H1 (cell line): ENCODE data around the gene FAM25A. TPM values are rescaled to one million over a fixed set of nuclear protein-coding genes. Genes with fewer than 3 reads are reported as not detected.

Experiments
- polyA plus RNA-seq, 7 experiments: library from polyadenylated mRNA; depleted of rRNA in 3 of 7; stranded (reverse) in 5 of 7; unstranded in 2 of 7; fragments of >200 nt in 5 of 7; fragments of 200-250 nt in 2 of 7; gene quantifications; 1 replicate in 5 of 7; 2 replicates in 1 of 7; 4 replicates in 1 of 7; pipeline versions ENCODE4 v1.2.1 to v1.2.3, GENCODE V29; 2011 to 2013; ENCODE audit warnings: missing spikeins in 2 of 7, mixed read lengths in 2 of 7
- small RNA-seq: library from polyadenylated mRNA; stranded (forward); fragments of <200 nt; extraction: miRNeasy Mini kit (QIAGEN cat#:217004); gene quantifications from one replicate; pipeline ENCODE3, GENCODE V24; 2013; ENCODE audit not compliant: insufficient read depth
- total RNA-seq: library from RNA; stranded (reverse); fragmentation: NEBNext Ultra II Directional; extraction: Animal tissue kit (Norgen Biotek cat#: 25700); gene quantifications from 2 replicates; pipeline ENCODE4 v1.2.1, GENCODE V29; 2021

Gene FAM25A
- total and polyA plus RNA-seq, 2 of the 8 experiments (the other 6 are each of a cell fraction or from before 2014, with no cell fraction given) = not detected

Small RNA genes within 50 kb of the gene (small RNA-seq; reads per million reads assigned to genes)
- not detected for gene AL136982.5
- gene BMS1P3 = not detected
- not detected for gene FAM25A
- gene RNU6-529P = not detected

Other genes starting within 250 kb of the FAM25A start
- gene MMRN2, start 62.7 kb upstream of the FAM25A start, total RNA-seq = 0.96 and 1.2 TPM in 2 replicates
- 1.1 and 1.2 TPM in 2 replicates for gene MMRN2, start 62.7 kb upstream of the FAM25A start, polyA plus RNA-seq (2011; rRNA removed)
- gene SNCG, start 61.7 kb upstream of the FAM25A start, total RNA-seq = 4.4 and 4.8 TPM in 2 replicates
- 12.2 and 14.6 TPM in 2 replicates for gene SNCG, start 61.7 kb upstream of the FAM25A start, polyA plus RNA-seq (2011; rRNA removed)
- not detected in 2 replicates for gene ADIRF, start 51.8 kb upstream of the FAM25A start, total RNA-seq
- gene ADIRF, start 51.8 kb upstream of the FAM25A start, polyA plus RNA-seq (2011; rRNA removed) = not detected in 2 replicates
- gene GLUD1, start 74.5 kb downstream of the FAM25A start, total RNA-seq = 93.6 and 96.2 TPM in 2 replicates
- 29.6 and 41.0 TPM in 2 replicates for gene GLUD1, start 74.5 kb downstream of the FAM25A start, polyA plus RNA-seq (2011; rRNA removed)
- 31.6 and 32.4 TPM in 2 replicates for gene SHLD2, start 74.9 kb downstream of the FAM25A start, total RNA-seq
- 4.5 and 7.9 TPM in 2 replicates for gene SHLD2, start 74.9 kb downstream of the FAM25A start, polyA plus RNA-seq (2011; rRNA removed)
- gene NUTM2A, start 205.2 kb downstream of the FAM25A start, total RNA-seq = 0.41 and 0.59 TPM in 2 replicates
- gene NUTM2A, start 205.2 kb downstream of the FAM25A start, polyA plus RNA-seq (2011; rRNA removed) = 0.51 and 0.66 TPM in 2 replicates